GM12874 (cell line): ENCODE measurements around the gene PCDHA2.

Experiments used
- TF ChIP-seq, protein P1 (sequence below): IDR thresholded peaks from 2 replicates; pipeline ENCODE4 v1.5.1; 2011; ENCODE audit warnings: low read depth, mild to moderate bottlenecking, control low read depth, low read length, moderate library complexity; ENCODE audit not compliant: insufficient read depth

PCDHA2 gene

DNA sequence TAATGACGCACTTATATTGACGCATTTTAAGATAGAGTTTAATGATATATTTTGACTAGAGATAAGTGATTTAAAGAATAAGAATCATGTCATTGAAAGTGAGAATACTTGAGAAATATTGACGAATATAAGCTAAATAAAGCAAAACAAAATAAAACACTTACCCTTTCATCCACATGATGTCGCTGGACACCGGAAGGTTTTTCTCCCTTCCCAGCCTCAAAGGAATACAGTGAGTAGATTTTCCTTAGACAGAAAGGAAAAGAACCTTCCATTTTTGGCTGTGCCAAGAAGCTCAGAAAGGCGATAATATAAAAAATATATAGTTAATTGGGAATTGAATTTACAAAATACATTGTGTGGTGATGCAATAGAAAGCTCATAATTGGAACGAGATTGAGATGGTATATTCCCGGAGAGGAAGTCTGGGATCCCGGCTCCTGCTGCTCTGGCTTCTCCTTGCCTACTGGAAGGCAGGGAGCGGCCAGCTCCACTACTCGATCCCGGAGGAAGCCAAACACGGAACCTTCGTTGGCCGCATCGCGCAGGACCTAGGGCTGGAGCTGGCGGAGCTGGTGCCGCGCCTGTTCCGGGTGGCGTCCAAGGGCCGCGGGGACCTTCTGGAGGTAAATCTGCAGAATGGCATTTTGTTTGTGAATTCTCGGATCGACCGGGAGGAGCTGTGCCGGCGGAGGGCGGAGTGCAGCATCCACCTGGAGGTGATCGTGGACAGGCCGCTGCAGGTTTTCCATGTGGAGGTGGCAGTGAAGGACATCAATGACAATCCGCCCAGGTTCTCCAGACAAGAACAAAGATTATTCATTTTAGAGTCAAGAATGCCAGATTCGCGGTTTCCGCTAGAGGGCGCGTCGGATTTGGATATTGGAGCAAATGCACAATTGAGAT, 27.0 kb downstream of the PCDHA2 start, which contains the start of gene PCDHA5:
Gene PCDHA5, plus strand, starts transcription at position 239 of the 906 bp plus-strand sequence.
- TF ChIP-seq, protein P1, sequence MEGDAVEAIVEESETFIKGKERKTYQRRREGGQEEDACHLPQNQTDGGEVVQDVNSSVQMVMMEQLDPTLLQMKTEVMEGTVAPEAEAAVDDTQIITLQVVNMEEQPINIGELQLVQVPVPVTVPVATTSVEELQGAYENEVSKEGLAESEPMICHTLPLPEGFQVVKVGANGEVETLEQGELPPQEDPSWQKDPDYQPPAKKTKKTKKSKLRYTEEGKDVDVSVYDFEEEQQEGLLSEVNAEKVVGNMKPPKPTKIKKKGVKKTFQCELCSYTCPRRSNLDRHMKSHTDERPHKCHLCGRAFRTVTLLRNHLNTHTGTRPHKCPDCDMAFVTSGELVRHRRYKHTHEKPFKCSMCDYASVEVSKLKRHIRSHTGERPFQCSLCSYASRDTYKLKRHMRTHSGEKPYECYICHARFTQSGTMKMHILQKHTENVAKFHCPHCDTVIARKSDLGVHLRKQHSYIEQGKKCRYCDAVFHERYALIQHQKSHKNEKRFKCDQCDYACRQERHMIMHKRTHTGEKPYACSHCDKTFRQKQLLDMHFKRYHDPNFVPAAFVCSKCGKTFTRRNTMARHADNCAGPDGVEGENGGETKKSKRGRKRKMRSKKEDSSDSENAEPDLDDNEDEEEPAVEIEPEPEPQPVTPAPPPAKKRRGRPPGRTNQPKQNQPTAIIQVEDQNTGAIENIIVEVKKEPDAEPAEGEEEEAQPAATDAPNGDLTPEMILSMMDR = peak; percentile 31; the same call in 1 of the 2 replicates

DNA sequence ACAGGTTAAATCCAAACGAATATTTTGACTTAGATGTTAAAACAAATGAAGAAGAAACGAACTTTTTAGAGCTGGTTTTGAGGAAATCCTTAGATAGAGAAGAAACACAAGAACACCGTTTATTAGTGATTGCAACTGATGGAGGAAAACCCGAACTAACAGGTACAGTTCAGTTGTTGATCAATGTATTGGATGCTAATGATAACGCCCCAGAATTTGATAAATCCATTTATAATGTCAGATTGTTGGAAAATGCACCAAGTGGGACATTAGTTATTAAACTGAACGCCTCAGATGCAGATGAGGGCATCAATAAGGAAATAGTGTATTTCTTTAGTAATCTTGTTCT, 27.6 kb downstream of the PCDHA2 start:
- TF ChIP-seq, protein P1 = no peak

DNA sequence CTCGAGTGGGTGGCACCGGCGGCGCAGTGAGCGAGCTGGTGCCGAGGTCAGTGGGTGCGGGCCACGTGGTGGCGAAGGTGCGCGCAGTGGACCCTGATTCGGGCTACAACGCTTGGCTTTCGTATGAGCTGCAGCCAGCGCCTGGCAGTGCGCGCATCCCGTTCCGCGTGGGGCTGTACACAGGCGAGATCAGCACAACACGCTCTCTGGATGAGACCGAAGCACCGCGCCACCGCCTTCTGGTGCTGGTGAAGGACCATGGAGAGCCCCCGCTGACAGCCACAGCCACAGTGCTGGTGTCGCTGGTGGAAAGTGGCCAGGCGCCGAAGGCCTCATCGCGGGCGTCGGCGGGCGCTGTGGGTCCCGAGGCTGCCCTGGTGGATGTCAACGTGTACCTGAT, 28.8 kb downstream of the PCDHA2 start:
- TF ChIP-seq, protein P1 = no peak

DNA sequence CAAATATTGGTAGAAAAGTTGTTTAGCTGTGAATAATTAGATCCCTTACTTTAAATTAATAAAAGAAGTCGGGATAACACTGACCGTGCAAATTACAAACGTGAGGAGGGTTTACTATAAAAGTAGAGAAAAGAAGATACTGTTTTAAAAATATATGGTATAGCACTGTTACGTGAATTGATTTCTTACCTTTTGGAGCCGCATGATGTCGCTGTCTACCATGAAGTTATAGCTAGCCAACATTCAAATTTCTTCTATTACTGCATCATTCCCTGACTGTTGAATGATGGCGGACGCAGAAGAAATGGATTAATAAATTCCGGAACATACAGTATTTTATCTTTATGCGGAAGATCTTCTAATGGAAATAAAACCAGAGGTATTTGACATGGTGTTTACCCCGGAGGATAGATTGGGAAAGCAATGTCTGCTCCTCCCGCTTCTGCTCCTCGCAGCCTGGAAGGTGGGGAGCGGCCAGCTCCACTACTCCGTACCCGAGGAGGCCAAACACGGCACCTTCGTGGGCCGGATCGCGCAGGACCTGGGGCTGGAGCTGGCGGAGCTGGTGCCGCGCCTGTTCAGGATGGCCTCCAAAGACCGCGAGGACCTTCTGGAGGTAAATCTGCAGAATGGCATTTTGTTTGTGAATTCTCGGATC, 33.2 kb downstream of the PCDHA2 start, which contains the start of gene PCDHA6:
Gene PCDHA6, plus strand, starts transcription at position 257 of the 658 bp plus-strand sequence. Its CDS starts 132 bp downstream, at position 389.
- TF ChIP-seq, protein P1 = no peak

DNA sequence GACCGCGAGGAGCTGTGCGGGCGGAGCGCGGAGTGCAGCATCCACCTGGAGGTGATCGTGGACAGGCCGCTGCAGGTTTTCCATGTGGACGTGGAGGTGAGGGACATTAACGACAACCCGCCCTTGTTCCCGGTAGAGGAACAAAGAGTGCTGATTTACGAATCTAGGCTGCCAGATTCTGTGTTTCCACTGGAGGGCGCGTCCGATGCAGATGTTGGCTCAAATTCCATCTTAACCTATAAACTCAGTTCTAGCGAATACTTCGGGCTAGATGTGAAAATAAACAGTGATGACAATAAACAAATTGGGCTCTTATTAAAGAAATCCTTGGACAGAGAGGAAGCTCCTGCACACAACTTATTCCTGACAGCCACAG, 33.7 kb downstream of the PCDHA2 start:
- TF ChIP-seq, protein P1 = no peak

DNA sequence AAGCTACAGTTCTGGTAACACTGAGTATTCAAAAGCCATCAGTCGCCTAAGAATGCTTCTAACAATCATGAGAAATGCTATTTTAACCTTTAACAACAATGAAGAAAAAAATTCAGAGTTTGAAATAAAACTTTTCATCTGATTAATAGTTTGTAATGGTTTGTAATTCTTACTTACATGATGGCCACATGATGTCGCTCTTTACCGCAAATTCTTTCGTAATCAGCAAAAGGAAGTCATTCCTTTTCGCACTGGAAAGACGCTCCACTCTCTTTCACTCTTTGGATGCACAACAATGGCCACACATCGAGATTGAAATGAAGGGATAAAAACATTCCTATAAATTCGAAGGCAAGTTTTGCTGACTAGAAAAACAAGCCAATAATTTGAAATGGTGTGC, 39.3 kb downstream of the PCDHA2 start, which contains the start of gene PCDHA7:
Gene PCDHA7, plus strand, starts transcription at position 277 of the 400 bp plus-strand sequence. Its CDS starts 115 bp downstream, at position 392.
- TF ChIP-seq, protein P1 = no peak
